ENCODE data around the gene ADRB1.

DNA sequence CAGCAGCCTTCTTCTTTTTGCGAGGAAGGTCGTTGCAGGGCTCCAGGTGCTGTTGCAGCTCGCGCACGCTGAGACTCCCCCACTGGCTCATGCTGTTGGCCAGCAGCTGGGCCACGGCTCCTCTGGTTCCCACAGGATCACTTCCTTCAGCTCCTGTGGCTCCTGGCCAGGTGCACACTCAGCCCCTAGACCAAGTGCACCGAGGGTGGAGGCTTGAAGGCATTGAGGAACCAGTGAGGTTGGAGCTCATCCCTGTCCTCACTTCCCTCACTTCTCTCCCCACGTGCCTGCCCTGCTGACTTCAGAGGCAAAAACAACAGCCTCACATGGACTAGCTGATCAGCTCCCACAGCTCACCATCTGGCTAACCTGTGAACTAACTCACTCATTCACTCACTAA, 46.2 kb upstream of the ADRB1 start:
- TF ChIP-seq CTCF (IDR thresholded peaks at IDR 0.05), result no peak
- no peak for TF ChIP-seq POLR2A (IDR thresholded peaks at IDR 0.05)
